ENCODE data around the gene ARSA. TPM values are rescaled to one million over a fixed set of nuclear protein-coding genes. Genes with fewer than 3 reads are reported as not detected.
"Not testable (repeated sequence)": the region's sequence is repeated elsewhere in the genome, so short reads cannot be mapped to it uniquely, and the experiment has no call there.

ARSA gene
- total RNA-seq, 2 donors from 2014 or later: 27.0 to 32.5 TPM

DNA sequence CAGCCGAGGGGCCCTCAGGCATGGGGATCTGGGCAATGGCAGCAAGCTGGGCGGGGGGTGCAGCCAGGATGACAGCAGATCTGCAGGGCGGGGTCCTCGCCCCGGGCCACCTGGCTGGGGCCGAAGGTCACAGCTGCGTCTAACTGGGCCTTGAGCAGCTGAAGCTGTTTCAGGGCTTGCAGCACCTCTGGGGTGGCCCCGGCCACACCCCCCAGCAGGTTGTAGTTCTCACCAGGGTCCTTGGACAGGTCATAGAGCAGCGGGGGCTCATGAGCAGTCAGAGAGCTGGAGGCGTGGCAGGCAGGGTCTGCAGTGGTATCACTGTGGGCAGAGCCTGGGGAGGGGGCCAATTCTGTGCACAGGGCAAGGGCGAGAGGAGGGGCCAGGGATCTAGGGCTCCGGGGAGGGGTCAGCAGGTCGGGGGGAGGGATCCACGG, 2.8 kb downstream of the ARSA start:
- intact Hi-C loops (cut with DNase I): no loop called here
- DNase-seq: no peak
- ATAC-seq: no peak

DNA sequence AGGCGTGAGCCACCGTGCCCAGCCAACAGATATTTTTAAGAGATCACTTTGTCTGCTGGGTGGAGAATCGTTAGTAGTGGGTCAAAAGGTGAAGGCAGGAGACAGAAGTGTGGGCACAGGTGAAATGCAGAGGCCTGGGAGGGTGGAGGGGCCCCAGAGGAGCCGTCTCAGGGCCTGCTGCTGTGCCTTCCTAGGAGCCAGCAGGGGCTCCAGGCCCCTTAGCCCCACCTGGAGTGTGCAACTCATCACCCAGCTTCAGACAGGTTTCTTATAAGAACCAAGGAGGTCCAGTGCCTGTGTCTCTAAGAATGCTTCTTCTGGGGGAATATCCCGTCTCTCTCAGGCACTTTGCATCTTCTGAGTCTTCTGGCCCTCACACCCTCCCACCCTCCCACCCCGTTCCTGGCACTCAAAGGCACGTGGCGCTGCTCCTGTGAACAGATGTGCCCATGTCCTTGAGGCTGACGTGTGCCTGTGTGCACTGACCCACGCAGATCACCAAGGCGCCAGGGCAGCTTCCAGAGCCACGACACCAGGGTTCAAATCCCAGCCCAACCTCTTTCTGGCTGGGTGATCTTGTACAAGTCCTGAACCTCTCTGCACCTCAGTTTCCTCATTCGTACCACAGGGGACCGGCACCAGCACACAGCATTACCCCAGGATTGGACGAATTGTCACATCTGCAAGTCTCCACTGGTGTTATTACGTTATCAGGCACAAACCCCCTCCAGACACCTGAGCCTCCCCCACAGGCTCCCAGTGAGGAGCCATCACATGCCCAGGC, 3.4 kb downstream of the ARSA start:
- intact Hi-C loops (cut with DNase I): loop anchor here in 1 of 2 donors (5.0 kb wide), 1 partner anchor 42 kb away; the partner anchor contains the start of gene CHKB
- ATAC-seq (no peak), DNase-seq (no peak)

GRCh38 chr22:50622723-50623327, 5.1 kb downstream of the ARSA start:
- ATAC-seq (no peak), DNase-seq (no peak)
- intact Hi-C loops (cut with DNase I): loop anchor here in 1 of 2 donors (5.0 kb wide), 1 partner anchor 41 kb away; the partner anchor contains the start of gene CHKB

GRCh38 chr22:50621948-50622722, 5.8 kb downstream of the ARSA start:
- ATAC-seq (no peak), DNase-seq (no peak)
- intact Hi-C loops (cut with DNase I): loop anchor here in 1 of 2 donors (5.0 kb wide), 1 partner anchor 40 kb away; the partner anchor contains the start of gene CHKB

- intact Hi-C loops (cut with DNase I): loop anchor here in 1 of 2 donors (5.0 kb wide), 1 partner anchor 39 kb away; the partner anchor contains the start of gene CHKB
- peak in 1 of 2 donors; percentile 37 for ATAC-seq
- no peak for DNase-seq
Measured at GRCh38 chr22:50621356-50621880, 6.5 kb downstream of the ARSA start.

DNA sequence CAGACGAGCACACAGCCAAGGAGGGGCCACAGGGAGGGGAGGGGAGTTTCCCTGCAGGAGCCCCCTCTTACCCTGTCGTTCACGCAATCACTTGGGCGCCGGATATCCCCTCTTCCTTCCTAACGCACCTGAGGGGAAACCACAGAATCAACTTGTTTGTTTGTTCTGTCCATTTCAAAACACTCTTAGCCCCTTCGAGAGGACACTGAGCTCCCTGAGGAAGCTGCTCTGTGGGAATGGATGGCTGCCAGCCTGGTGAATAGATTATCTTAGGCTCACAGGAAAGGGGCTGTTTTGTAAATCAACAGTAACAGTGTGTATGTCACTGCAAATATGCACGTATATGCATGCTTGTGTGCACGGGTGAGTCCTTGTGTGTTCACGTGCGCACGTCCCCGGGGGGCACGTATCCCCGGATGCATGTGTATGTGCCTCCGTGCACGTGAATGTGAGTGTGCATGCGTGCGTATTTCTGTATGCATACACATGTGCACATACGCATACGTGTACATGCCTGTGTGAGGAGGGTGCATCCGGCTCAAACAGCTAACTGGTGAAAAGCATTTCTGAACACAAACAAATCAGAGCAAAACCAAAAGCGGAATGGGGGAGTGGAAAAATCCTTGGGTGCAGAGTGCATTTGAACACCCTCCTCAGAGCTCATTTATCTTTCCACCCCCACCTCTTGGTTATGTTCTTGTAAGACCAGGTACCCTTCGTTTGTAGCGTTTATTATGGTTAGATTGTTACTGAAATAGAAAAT, 7.2 kb downstream of the ARSA start:
- intact Hi-C loops (cut with DNase I): loop anchor here in 1 of 2 donors (5.0 kb wide), 1 partner anchor 38 kb away; the partner anchor contains the start of gene CHKB
- ATAC-seq (peak; percentile 83 to 84), DNase-seq (peak; percentile 86)

GRCh38 chr22:50614296-50614695, 13.7 kb downstream of the ARSA start:
- intact Hi-C loops (cut with DNase I): loop anchor here in 1 of 2 donors (10.0 kb wide), 1 partner anchor 69 kb away; the partner anchor contains the start of gene KLHDC7B
- DNase-seq, ATAC-seq: not testable (repeated sequence)

GRCh38 chr22:50613291-50613981, 14.5 kb downstream of the ARSA start:
- DNase-seq: no peak
- ATAC-seq: peak; percentile 54 to 84
- intact Hi-C loops (cut with DNase I): loop anchor here in 1 of 2 donors (10.0 kb wide), 1 partner anchor 69 kb away; the partner anchor contains the start of gene KLHDC7B

- intact Hi-C loops (cut with DNase I): loop anchor here in 1 of 2 donors (10.0 kb wide), 1 partner anchor 68 kb away; the partner anchor contains the start of gene KLHDC7B
- no peak for DNase-seq
Measured at GRCh38 chr22:50612528-50613221, 15.3 kb downstream of the ARSA start.

GRCh38 chr22:50612168-50612527, 15.8 kb downstream of the ARSA start:
- ATAC-seq: no peak
- no peak for DNase-seq
- intact Hi-C loops (cut with DNase I): loop anchor here in 1 of 2 donors (10.0 kb wide), 1 partner anchor 67 kb away; the partner anchor contains the start of gene KLHDC7B

More at GRCh38 chr22:50612528-50613221, 15.3 kb downstream of the ARSA start:
- peak; percentile 36 to 56 for ATAC-seq

- DNase-seq (no peak), ATAC-seq (no peak)
- intact Hi-C loops (cut with DNase I): loop anchor here in 1 of 2 donors (10.0 kb wide), 1 partner anchor 67 kb away; the partner anchor contains the start of gene KLHDC7B
Measured at GRCh38 chr22:50611341-50612060, 16.5 kb downstream of the ARSA start.

DNA sequence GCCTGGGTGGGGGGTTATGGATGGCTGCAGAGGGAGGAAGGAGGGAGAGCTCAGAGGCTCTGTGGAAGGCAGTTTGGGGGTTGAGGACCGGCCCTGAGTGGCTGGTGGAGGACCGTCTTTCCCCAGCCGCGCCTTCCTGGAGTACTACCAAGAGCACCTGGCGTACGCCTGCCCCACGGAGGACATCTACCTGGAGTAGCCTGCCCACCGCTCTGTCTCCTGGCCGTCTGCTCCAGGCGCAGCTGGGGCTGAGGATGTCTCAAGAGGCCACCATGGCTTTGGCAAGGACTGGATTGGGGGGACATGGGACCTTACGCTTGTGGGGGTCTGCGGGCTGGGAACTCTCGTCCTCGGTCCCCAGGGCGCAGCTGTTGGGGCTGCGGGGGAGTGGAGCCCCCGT, 17.4 kb downstream of the ARSA start:
- no peak for DNase-seq

GRCh38 chr22:50610041-50610451, 17.9 kb downstream of the ARSA start:
- no peak for DNase-seq
- intact Hi-C loops (cut with DNase I): loop anchor here in 1 of 2 donors (10.0 kb wide), 1 partner anchor 65 kb away; the partner anchor contains the start of gene KLHDC7B
- ATAC-seq: no peak

More for the DNA sequence above, 17.4 kb downstream of the ARSA start:
- ATAC-seq: no peak
- intact Hi-C loops (cut with DNase I): loop anchor here in 1 of 2 donors (10.0 kb wide), 1 partner anchor 66 kb away; the partner anchor contains the start of gene KLHDC7B

DNA sequence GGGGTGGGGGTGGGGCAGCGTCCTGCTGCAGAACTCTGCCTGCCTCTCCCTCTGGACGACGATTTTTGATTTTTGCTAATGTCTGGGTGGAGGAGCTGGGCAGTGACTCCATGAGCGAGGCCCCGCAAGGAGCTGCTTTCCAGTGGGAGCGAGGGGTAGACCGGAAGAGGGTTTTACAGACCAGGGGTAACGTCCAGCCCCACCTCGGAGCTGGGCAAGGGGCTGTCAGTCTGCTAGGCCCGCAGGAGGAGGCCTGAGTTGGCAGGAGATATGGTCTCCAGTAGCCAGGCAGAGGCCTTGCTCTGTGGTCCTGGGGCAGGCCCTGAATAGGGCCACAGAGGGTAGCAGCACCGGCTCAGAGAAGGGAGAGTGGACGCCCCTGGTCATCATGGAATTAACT, 18.4 kb downstream of the ARSA start:
- DNase-seq: no peak
- no peak for ATAC-seq
- intact Hi-C loops (cut with DNase I): no loop called here

DNA sequence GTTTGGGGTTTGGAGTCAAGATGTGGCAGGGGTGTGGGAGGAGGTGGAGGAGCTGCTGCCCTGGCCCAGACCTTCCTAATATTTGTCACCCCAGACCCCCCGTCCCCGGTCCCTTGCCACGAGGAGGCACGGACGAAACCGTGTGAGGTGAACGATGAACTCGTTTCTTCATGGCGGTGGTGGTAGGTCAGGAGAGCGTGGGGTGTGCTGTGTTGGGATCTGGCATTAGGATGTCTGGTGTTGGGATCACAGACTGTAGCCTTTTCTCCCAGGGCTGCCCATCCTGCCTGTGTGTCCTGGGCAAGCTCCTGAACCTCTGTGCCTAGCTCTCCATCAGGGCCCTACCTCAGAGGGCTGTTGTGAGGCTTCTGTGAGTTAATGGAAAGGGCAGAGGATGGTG, 19.0 kb downstream of the ARSA start:
- DNase-seq: no peak
- intact Hi-C loops (cut with DNase I): no loop called here

More for the DNA sequence above, 19.0 kb downstream of the ARSA start:
- ATAC-seq: no peak
